ENCODE data around the gene BNIP2. TPM values are rescaled to one million over a fixed set of nuclear protein-coding genes. Genes with fewer than 3 reads are reported as not detected.

The BNIP2 gene
- total and polyA plus RNA-seq, 2 of the 13 experiments (the other 11 are each of a cell fraction or from before 2014, with no cell fraction given): 17.4 to 57.6 TPM

DNA sequence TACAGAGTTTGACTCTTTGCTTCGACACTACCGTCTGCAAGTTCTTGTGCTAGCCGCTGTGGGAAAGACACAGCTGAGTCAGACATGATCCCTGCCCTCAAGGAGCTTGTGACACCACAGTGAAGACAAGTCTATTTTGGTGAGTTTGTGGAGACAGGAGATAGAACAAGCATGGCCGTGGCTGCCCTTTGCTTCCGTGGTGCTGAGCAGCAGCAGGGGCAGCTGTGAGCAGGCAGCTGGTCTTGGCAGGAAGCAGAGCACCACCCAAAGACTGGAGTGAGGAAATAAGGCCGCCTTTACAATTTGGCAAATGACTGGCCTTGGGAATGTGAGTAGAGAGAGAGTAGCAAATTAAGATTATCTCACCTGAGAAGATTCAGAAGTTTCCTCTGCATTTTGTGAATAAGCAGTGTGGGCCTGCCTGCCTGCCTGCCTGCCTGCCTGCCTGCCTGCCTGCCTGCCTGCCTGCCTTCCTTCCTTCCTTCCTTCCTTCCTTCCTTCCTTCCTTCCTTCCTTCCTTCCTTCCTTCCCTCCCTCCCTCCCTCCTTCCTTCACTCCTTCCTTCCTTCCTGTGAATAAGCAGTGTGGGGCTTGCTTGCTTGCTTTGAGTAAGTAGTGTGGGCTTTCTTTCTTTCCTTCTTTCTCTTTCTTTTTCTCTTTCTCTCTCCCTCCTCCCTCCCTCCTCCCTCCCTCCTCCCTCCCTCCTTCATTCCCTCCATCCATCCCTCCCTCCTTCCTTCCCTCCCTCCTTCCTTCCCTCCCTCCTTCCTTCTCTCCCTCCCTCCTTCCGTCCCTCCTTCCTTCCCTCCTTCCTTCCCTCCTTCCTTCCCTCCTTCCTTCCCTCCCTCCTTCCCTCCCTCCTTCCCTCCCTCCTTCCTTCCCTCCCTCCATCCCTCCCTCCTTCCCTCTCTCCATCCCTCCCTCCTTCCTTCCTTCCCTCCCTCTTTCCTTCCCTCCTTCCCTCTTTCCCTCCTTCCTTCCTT lies 79.1 kb downstream of the BNIP2 start:
- no peak for FAIRE-seq
- CTCF ChIA-PET (ENCODE audit: low intra/inter-chr PET ratio, low total read pairs): no interaction called here
- 52% methylated on average over 6 of the region's 7 CpGs for WGBS (ENCODE audit: low lambda C conversion rate)
- H3K27ac ChIP-seq (ENCODE audit: extremely low read length, insufficient read depth, low read length): no peak overlapping the region
- H3K9me3 ChIP-seq (ENCODE audit: low read length): no peaks in the 10 kb centered on the region
- no peaks in the 10 kb centered on the region for H3K36me3 ChIP-seq (replicated peaks in 1 of 2; ENCODE audit: control insufficient read depth in 1 of 2, insufficient read depth in 2 of 2, low read length in 2 of 2)
- H3K27me3 ChIP-seq (ENCODE audit: control insufficient read depth in 1 of 2, insufficient read depth in 2 of 2, low read length in 2 of 2): no peaks in the 10 kb centered on the region
- H3K4me1 ChIP-seq (ENCODE audit: insufficient read depth, low read length): peaks cover 46% of the 10 kb centered on the region
- peaks cover 4% of the 10 kb centered on the region for H3K79me2 ChIP-seq (ENCODE audit: insufficient read depth, low read length)
- H3K9ac ChIP-seq (ENCODE audit: insufficient read depth, low read depth, low read length): no peak overlapping the region
- no peak for DNase-seq (ENCODE audit: low spot score)
- in situ Hi-C loops (cut with HindIII; ENCODE audit: extremely low pct_ligation_motif_present, low pct_unique_long_range_greater_than_20kb): loop anchor here (5.0 kb wide), 1 partner anchor 33 kb away; no protein-coding TSS in a partner anchor
- H2AFZ ChIP-seq (ENCODE audit: low read length): no peak overlapping the region
- H3K4me3 ChIP-seq (replicated peaks in 1 of 3; ENCODE audit: insufficient read depth in 1 of 3, low read depth in 2 of 3, low read length in 3 of 3): no peak overlapping the region
- POLR2A ChIA-PET: interaction anchor here (0.9 to 1.1 kb wide), 2 partner anchors 15 to 16 kb away, joined by 3 to 4 read pairs; no protein-coding TSS in a partner anchor
- no TSS peak for BruUV-seq (replicated peaks)
- intact Hi-C loops (cut with micrococcal nuclease; ENCODE audit: unreplicated experiment): loop anchor here (5.0 kb wide), 1 partner anchor 58 kb away; no protein-coding TSS in a partner anchor
- H4K20me1 ChIP-seq (ENCODE audit: insufficient read depth, low read length): no peaks in the 10 kb centered on the region
- ATAC-seq: peak; percentile 56
- peak overlapping the region; percentile 42 for H3K4me2 ChIP-seq (ENCODE audit: low read depth, low read length)
- TF ChIP-seq KDM3A (CRISPR knock-in tag; IDR thresholded peaks at IDR 0.05; ENCODE audit: low read depth) (no peak), FLYWCH1 (CRISPR knock-in tag; IDR thresholded peaks at IDR 0.05) (no peak), SIN3A (IDR thresholded peaks at IDR 0.05; ENCODE audit: borderline replicate concordance, low read depth, low read length) (no peak), ZNF7 (CRISPR knock-in tag; IDR thresholded peaks at IDR 0.05) (0 out of 2 replicates have a peak, but pooled peaks have one; percentile 50), ZNF124 (CRISPR knock-in tag; IDR thresholded peaks at IDR 0.05) (no peak), ZNF737 (CRISPR knock-in tag; IDR thresholded peaks at IDR 0.05; ENCODE audit: borderline replicate concordance) (no peak), AHR (CRISPR knock-in tag; IDR thresholded peaks at IDR 0.05) (no peak), ZNF468 (CRISPR knock-in tag; IDR thresholded peaks at IDR 0.05) (no peak), MED8 (CRISPR knock-in tag; IDR thresholded peaks at IDR 0.05; ENCODE audit: insufficient replicate concordance) (no peak), PITX1 (CRISPR knock-in tag; IDR thresholded peaks at IDR 0.05) (no peak), PCBP2 (optimal IDR thresholded peaks at IDR 0.05; ENCODE audit: low read depth, low read length, poor library complexity, severe bottlenecking) (peak; percentile 78), GABPA (IDR thresholded peaks at IDR 0.05; ENCODE audit: low read depth, low read length) (no peak), GABPA (CRISPR knock-in tag; IDR thresholded peaks at IDR 0.05; ENCODE audit: low read depth) (no peak)
- TF ChIP-seq, protein P1, sequence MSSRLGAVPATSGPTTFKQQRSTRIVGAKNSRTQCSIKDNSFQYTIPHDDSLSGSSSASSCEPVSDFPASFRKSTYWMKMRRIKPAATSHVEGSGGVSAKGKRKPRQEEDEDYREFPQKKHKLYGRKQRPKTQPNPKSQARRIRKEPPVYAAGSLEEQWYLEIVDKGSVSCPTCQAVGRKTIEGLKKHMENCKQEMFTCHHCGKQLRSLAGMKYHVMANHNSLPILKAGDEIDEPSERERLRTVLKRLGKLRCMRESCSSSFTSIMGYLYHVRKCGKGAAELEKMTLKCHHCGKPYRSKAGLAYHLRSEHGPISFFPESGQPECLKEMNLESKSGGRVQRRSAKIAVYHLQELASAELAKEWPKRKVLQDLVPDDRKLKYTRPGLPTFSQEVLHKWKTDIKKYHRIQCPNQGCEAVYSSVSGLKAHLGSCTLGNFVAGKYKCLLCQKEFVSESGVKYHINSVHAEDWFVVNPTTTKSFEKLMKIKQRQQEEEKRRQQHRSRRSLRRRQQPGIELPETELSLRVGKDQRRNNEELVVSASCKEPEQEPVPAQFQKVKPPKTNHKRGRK (CRISPR knock-in tag; IDR thresholded peaks at IDR 0.05): peak; percentile 91
- TF ChIP-seq, protein P2, sequence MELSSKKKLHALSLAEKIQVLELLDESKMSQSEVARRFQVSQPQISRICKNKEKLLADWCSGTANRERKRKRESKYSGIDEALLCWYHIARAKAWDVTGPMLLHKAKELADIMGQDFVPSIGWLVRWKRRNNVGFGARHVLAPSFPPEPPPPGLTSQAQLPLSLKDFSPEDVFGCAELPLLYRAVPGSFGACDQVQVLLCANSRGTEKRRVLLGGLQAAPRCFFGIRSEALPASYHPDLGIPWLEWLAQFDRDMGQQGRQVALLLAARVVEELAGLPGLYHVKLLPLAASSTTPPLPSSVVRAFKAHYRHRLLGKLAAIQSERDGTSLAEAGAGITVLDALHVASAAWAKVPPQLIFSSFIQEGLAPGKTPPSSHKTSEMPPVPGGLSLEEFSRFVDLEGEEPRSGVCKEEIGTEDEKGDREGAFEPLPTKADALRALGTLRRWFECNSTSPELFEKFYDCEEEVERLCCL (CRISPR knock-in tag; IDR thresholded peaks at IDR 0.05; ENCODE audit: borderline replicate concordance): no peak
- TF ChIP-seq, protein P3, sequence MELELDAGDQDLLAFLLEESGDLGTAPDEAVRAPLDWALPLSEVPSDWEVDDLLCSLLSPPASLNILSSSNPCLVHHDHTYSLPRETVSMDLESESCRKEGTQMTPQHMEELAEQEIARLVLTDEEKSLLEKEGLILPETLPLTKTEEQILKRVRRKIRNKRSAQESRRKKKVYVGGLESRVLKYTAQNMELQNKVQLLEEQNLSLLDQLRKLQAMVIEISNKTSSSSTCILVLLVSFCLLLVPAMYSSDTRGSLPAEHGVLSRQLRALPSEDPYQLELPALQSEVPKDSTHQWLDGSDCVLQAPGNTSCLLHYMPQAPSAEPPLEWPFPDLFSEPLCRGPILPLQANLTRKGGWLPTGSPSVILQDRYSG (CRISPR knock-in tag; IDR thresholded peaks at IDR 0.05): no peak
- TF ChIP-seq, protein P4, sequence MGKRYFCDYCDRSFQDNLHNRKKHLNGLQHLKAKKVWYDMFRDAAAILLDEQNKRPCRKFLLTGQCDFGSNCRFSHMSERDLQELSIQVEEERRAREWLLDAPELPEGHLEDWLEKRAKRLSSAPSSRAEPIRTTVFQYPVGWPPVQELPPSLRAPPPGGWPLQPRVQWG (CRISPR knock-in tag; IDR thresholded peaks at IDR 0.05; ENCODE audit: borderline replicate concordance, low read depth): no peak
- TF ChIP-seq, protein P5, sequence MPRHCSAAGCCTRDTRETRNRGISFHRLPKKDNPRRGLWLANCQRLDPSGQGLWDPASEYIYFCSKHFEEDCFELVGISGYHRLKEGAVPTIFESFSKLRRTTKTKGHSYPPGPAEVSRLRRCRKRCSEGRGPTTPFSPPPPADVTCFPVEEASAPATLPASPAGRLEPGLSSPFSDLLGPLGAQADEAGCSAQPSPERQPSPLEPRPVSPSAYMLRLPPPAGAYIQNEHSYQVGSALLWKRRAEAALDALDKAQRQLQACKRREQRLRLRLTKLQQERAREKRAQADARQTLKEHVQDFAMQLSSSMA (CRISPR knock-in tag; IDR thresholded peaks at IDR 0.05): no peak
